Ramos (cell line): ENCODE results near the gene CTNND2.

ENCODE experiments used
- in situ Hi-C: fragments of 300-500 bp; cut with MboI; formaldehyde crosslinking; loops from one replicate; pipeline ENCODE4 v1.14.3; 2022; ENCODE audit warnings: low sequenced_read_pairs; ENCODE audit not compliant: unreplicated experiment

Gene CTNND2

GRCh38 chr5:11153670-11154382 is 750.4 kb downstream of the CTNND2 start:
- in situ Hi-C loops = no loop called here

GRCh38 chr5:11152368-11152767 is 751.9 kb downstream of the CTNND2 start:
- in situ Hi-C loops = no loop called here

GRCh38 chr5:11150976-11151375 is 753.3 kb downstream of the CTNND2 start:
- in situ Hi-C loops = no loop called here

GRCh38 chr5:11148810-11149539 is 755.3 kb downstream of the CTNND2 start:
- in situ Hi-C loops = no loop called here

GRCh38 chr5:11146171-11146570 is 758.1 kb downstream of the CTNND2 start:
- in situ Hi-C loops = no loop called here

- in situ Hi-C loops = no loop called here
These were observed 760.6 kb downstream of the CTNND2 start for GRCh38 chr5:11143456-11144267.

- in situ Hi-C loops = no loop called here
These were observed 764.9 kb downstream of the CTNND2 start for GRCh38 chr5:11139217-11139865.

- in situ Hi-C loops = no loop called here
These were observed 774.1 kb downstream of the CTNND2 start for GRCh38 chr5:11130131-11130530.

- in situ Hi-C loops = no loop called here
These were observed 776.2 kb downstream of the CTNND2 start for GRCh38 chr5:11128021-11128420.

GRCh38 chr5:11126844-11127243 is 777.4 kb downstream of the CTNND2 start:
- in situ Hi-C loops = no loop called here

GRCh38 chr5:11121885-11122284 is 782.4 kb downstream of the CTNND2 start:
- in situ Hi-C loops = no loop called here

- in situ Hi-C loops = no loop called here
These were observed 794.1 kb downstream of the CTNND2 start for GRCh38 chr5:11110128-11110527.

- in situ Hi-C loops = no loop called here
These were observed 798.5 kb downstream of the CTNND2 start for GRCh38 chr5:11105696-11106095.

GRCh38 chr5:11104651-11105112 is 799.6 kb downstream of the CTNND2 start:
- in situ Hi-C loops = no loop called here

GRCh38 chr5:11104210-11104609 is 800.0 kb downstream of the CTNND2 start:
- in situ Hi-C loops = no loop called here

GRCh38 chr5:11084111-11084510 is 820.1 kb downstream of the CTNND2 start:
- in situ Hi-C loops = no loop called here

GRCh38 chr5:11082404-11082945 is 821.8 kb downstream of the CTNND2 start:
- in situ Hi-C loops = no loop called here

- in situ Hi-C loops = no loop called here
These were observed 827.2 kb downstream of the CTNND2 start for GRCh38 chr5:11076945-11077613.

- in situ Hi-C loops = no loop called here
These were observed 829.0 kb downstream of the CTNND2 start for GRCh38 chr5:11075035-11075805.
